Calu3 (cell line): ENCODE data around the gene ZNF804A. TPM values are rescaled to one million over a fixed set of nuclear protein-coding genes. Genes with fewer than 3 reads are reported as not detected.

Experiments
- BruUV-seq: library from RNA; stranded (reverse); fragments of 400-500 nt; replicated peaks from 2 replicates; lab custom pipeline; 2021; lab: Mats Ljungman, UMichigan
- CTCF ChIA-PET: fragments of 300-600 bp; sonication (Branson Sonifier 250); formaldehyde crosslinking; loops from one replicate; lab custom pipeline; 2022; ENCODE audit warnings: antibody characterized with exemption; lab: Charles Lee
- DNase-seq: peaks from one replicate; pipeline ENCODE4 v3.0.0; 2022
- H3K27ac Mint-ChIP-seq: one replicate; pipeline ENCODE4 v1.8.0; 2022; ENCODE audit warnings: mixed read lengths; ENCODE audit not compliant: unreplicated experiment
- H3K27me3 Mint-ChIP-seq: one replicate; pipeline ENCODE4 v1.8.0; 2022; ENCODE audit warnings: mixed read lengths; ENCODE audit not compliant: unreplicated experiment
- H3K36me3 Mint-ChIP-seq: one replicate; pipeline ENCODE4 v1.8.0; 2022; ENCODE audit warnings: mild to moderate bottlenecking, moderate library complexity, mixed read lengths; ENCODE audit not compliant: insufficient read depth, unreplicated experiment
- H3K4me1 Mint-ChIP-seq: one replicate; pipeline ENCODE4 v1.8.0; 2022; ENCODE audit warnings: mild to moderate bottlenecking, low read depth, mixed read lengths; ENCODE audit not compliant: unreplicated experiment
- H3K4me3 Mint-ChIP-seq: one replicate; pipeline ENCODE4 v1.8.0; 2022; ENCODE audit warnings: mild to moderate bottlenecking, low read depth, moderate library complexity, mixed read lengths; ENCODE audit not compliant: unreplicated experiment
- H3K9me3 Mint-ChIP-seq: one replicate; pipeline ENCODE4 v1.8.0; 2022; ENCODE audit warnings: low read depth, mixed read lengths; ENCODE audit not compliant: unreplicated experiment
- intact Hi-C: fragments of 100-400 bp; cut with micrococcal nuclease; formaldehyde crosslinking; loops from one replicate; pipeline ENCODE4 v1.10.0; 2022; ENCODE audit not compliant: unreplicated experiment
- total RNA-seq: library from RNA; stranded (reverse); gene quantifications from 2 replicates; pipeline ENCODE4 v1.2.3, GENCODE V29; 2022
- TF ChIP-seq, protein P1 (sequence below): fragments of 200-600 bp; IDR thresholded peaks from one replicate; pipeline ENCODE4 v1.8.0; 2022; ENCODE audit warnings: antibody characterized with exemption; ENCODE audit not compliant: unreplicated experiment

The ZNF804A gene
- total RNA-seq, 1 experiment from 2014 or later = 0.09 TPM

DNA sequence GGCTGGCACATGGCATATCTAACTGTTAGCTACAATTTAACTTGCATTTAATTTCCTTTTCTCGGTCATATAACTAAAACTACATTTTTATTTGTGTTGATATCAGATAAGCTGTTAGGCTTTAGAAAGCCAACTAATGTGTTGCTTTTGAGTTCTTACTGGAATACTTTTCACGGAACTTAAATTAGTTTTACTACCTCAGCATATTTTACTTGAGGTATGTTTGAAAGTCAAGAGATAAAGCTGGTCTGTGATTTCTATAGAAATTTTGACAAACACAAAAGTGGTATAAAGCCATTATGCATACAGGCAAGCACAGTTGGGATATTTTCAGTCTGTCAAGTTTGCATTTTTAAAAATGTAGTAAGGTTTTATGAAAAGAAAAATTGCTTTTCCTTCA is 162.6 kb downstream of the ZNF804A start:
- H3K36me3 Mint-ChIP-seq = no peaks in the 10 kb centered on the region
- no peak overlapping the region for H3K4me3 Mint-ChIP-seq
- BruUV-seq = no TSS peak
- CTCF ChIA-PET = no interaction called here
- peaks cover 9% of the 10 kb centered on the region for H3K4me1 Mint-ChIP-seq
- peaks cover 2% of the 10 kb centered on the region for H3K9me3 Mint-ChIP-seq
- intact Hi-C loops = no loop called here
- TF ChIP-seq, protein P1, sequence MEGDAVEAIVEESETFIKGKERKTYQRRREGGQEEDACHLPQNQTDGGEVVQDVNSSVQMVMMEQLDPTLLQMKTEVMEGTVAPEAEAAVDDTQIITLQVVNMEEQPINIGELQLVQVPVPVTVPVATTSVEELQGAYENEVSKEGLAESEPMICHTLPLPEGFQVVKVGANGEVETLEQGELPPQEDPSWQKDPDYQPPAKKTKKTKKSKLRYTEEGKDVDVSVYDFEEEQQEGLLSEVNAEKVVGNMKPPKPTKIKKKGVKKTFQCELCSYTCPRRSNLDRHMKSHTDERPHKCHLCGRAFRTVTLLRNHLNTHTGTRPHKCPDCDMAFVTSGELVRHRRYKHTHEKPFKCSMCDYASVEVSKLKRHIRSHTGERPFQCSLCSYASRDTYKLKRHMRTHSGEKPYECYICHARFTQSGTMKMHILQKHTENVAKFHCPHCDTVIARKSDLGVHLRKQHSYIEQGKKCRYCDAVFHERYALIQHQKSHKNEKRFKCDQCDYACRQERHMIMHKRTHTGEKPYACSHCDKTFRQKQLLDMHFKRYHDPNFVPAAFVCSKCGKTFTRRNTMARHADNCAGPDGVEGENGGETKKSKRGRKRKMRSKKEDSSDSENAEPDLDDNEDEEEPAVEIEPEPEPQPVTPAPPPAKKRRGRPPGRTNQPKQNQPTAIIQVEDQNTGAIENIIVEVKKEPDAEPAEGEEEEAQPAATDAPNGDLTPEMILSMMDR = no peak
- DNase-seq = no peak
- no peak overlapping the region for H3K27ac Mint-ChIP-seq
- H3K27me3 Mint-ChIP-seq = no peaks in the 10 kb centered on the region

DNA sequence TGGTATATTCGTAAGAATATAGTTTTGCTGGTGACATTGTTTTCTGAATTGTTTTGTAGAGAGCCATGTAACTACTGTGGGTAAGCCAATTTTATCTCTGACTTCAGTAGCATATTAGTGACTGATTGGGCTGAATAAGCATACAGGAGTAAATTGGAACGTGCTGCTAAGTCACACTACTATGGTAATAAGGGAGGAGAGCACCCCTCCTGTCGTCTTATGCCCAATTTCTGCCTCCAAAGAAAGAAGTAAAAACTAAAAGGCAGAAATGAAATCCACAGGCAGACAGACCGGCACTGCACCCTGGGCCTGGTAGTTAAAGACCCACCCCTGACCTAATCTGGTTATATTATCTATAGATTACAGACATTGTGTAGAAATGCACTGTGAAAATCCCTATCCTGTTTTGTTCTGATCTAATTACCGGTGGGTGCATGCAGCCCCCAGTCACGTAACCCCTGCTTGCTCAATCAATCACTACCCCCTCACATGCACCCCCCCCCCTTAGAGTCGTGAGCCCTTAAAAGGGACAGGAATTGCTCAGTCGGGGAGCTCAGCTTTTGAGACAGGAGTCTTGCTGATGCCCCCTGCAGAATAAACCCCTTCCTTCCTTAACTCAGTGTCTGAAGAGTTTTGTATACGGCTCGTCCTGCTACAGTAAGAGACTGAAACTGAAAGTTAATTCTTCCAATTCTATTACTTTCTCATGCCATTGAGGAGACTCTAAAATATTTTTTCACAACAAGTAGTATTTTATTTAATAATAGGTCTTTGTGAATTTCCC is 167.0 kb downstream of the ZNF804A start:
- Mint-ChIP-seq H3K9me3 (no peaks in the 10 kb centered on the region), H3K4me1 (no peaks in the 10 kb centered on the region), H3K27ac (peak overlapping the region; percentile 24), H3K4me3 (peak overlapping the region; percentile 71), H3K27me3 (no peaks in the 10 kb centered on the region), H3K36me3 (no peaks in the 10 kb centered on the region)
- TF ChIP-seq, protein P1 = no peak
- CTCF ChIA-PET = no interaction called here
- intact Hi-C loops = no loop called here
- DNase-seq = peak; percentile 4
- no TSS peak for BruUV-seq

DNA sequence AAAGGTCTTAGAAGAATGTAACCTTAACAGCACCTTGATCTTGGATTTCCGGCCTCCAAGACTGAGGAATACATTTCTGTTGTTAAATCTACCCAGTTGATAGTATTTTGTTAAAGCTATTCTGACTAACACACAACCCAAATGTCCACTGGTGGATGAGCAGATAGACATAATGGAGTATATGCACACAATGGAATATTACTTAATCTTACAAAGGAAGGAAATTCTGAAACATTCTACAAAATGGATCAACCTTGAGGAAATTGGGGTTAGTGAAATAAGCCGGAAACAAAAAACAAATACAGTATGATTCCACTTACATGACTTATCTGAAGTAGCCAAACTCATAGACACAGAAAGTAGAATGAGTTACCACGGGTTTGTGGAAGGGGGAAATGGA is 168.7 kb downstream of the ZNF804A start:
- no peaks in the 10 kb centered on the region for H3K4me1 Mint-ChIP-seq
- no peaks in the 10 kb centered on the region for H3K27me3 Mint-ChIP-seq
- CTCF ChIA-PET = no interaction called here
- no peak overlapping the region for H3K27ac Mint-ChIP-seq
- no TSS peak for BruUV-seq
- H3K9me3 Mint-ChIP-seq = no peaks in the 10 kb centered on the region
- intact Hi-C loops = no loop called here
- H3K36me3 Mint-ChIP-seq = no peaks in the 10 kb centered on the region
- no peak overlapping the region for H3K4me3 Mint-ChIP-seq
- TF ChIP-seq, protein P1 = no peak
- DNase-seq = no peak

DNA sequence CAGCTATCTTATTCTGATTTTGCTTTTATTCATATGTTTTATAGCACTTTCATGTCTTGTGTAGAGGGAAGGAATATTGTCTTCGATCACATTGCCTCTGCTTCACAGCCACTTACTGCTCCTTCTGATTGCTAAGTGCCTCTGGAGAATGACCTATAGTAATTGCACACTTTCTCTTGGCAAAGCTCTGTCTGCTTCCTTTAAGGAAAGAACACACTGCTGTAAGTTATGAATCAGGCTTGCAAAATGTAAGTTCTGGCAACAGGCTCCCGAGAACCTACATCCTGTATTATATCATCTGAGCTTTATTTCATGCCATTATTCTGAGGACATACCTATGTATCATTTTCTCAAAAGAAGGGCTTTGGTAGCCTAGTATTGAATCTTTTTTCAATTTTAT is 170.7 kb downstream of the ZNF804A start:
- Mint-ChIP-seq H3K4me3 (no peak overlapping the region), H3K9me3 (no peaks in the 10 kb centered on the region), H3K27ac (no peak overlapping the region), H3K27me3 (no peaks in the 10 kb centered on the region), H3K36me3 (no peaks in the 10 kb centered on the region), H3K4me1 (no peaks in the 10 kb centered on the region)
- no peak for DNase-seq
- CTCF ChIA-PET = no interaction called here
- BruUV-seq = no TSS peak
- TF ChIP-seq, protein P1 = no peak
- intact Hi-C loops = no loop called here
